GM18505 (cell line): Measurements from ENCODE around the gene PLCD1.

Experiments
- ATAC-seq: cut with Tn5 transposase; IDR thresholded peaks from one replicate; pipeline ENCODE4 v1.9.1; 2021; ENCODE audit not compliant: unreplicated experiment
- POLR2A ChIP-seq: IDR thresholded peaks from 4 replicates; pipeline ENCODE4 v1.6.1; 2011; ENCODE audit warnings: borderline replicate concordance; ENCODE audit not compliant: insufficient read depth, insufficient read length; ENCODE audit errors: extremely low read depth

The PLCD1 gene

DNA sequence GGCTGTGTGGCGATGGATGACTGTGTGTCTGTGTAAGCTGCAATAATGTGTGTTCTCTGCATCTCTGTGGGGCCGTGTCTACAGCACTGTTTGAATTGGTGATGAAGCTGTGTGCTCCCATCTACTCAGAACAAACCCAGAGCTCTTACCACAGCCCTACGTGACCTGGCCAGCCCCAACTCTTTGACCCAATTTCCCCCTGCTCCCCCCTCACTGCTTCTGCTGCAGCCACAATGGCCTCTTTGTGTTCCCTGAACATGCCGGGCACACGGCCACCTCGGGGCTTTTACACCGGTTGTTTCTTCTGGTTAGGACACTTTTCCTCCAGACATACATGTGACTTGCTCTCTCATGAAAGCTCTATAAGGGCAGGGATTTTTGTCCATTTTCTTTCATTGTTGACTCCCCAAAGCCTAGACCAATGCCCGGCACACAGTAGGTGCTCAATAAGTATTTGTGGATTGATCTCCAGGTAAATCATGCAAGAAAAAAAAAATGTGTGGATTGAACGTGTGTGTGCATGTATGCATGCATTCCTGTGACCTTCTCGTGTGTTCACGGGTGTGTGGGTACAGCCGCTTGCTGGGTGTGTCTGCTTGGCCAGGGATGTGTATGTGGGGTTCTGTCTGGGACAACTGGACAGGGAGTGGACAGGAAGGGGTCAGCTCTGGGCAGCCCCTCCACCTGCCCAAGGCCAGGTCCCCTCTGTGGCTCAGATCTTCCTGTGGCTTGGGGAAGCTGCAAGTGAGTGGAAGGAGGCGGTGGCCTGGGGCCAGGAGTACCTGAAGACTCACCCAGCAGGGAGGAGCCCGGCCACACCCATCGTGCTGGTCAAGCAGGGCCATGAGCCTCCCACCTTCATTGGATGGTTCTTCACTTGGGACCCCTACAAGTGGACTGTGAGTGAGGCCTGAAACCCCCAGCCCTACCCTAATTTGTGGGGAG, 24.1 kb downstream of the PLCD1 start:
- ATAC-seq = no peak
- no peak for TF ChIP-seq POLR2A

DNA sequence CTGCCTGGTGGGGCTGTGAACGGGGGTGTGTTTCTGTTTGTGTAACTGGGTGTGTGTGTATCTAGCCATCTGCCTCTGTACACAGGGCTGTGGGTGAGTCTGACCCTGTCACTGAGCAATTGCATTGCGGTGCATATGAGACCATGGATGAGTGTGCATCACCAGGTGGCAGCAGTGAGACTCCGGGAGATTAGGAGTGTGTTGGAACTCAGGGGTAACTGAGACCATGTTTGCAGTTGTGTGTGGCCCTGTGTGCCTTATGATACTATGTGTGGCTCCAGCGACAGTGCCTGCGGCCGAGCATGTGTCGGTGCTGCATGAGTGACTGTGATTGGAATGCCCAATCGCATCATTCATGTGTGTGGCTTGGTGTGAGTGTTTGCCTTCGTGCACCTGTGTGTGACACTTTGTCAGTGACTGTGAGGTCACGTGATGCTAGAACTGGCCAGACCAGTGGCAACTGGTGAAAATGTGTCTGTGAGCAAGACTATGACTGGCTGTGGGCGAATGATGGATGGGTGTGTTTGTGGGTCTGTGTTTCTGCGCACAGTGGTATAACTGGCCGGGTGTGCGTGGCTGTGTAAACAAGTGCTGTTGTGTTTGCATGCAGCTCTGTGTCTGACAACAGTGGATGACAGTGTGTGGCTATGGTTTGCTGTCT, 24.9 kb downstream of the PLCD1 start:
- no peak for TF ChIP-seq POLR2A
- ATAC-seq = no peak

DNA sequence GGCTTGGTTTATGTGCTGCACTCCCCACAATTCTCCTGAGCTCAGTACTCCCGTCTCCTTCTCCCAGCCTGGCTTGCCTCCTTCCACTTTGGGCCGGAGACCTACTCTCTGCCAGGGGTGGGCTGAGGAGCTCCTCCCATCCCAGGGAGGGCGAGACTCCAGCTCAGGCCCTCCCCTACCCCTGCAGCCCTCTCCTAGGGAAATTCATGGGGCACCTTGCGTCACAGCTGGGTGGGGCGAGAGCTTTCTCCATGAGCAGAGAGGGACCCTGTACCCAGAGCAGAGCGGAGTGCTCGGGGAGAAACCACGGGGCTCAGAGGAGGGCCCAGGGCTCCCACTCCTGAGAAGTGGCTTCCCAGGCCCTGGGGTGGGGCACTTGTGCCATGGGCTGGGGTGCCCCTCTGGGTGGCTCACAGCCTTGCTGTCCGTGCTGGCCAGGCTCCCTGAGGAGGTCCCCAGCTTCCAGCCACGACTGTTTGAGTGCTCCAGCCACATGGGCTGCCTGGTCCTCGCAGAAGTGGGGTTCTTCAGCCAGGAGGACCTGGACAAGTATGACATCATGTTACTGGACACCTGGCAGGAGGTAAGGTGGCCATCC, 25.5 kb downstream of the PLCD1 start:
- TF ChIP-seq POLR2A = no peak
- ATAC-seq = no peak

DNA sequence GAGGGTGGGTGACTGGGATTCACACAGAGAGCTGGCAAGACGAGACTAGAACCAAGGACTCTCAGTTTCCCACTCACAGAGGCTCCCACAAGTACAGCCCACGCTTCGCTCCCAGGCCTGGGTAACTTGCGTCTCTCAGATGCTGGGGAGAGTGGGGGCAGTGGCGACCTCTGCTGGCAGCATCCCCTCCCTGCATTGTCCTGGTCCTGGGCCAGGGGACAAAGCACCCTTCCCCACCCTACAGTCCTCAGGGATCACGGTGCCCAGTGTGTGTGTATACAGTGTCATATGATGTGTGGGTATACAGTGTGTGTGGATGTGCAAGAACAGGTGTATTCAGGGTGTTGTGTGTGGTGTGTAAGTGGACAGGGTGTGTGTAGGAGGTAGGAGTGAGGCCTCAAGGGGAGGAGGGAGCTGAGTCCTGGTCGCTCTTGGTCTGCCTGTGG, 26.0 kb downstream of the PLCD1 start:
- no peak for ATAC-seq
- no peak for TF ChIP-seq POLR2A

DNA sequence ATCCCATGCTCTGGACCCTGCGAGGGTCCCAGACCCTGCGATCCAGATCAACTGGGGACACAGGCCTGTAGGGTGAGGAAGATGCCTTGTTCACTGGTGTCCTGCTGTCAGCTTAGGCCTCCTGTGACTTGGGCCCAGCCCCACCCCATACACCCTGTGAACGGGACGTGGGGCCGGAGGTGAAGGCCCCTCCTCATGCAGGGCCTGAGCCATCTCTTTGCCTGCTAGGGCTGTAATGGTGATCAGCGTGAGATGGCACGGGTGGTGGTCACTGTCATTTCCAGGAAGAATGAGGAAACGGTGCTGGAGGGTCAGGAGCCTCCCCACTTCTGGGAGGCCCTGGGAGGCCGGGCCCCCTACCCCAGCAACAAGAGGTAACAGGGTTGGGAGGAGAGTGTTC, 26.5 kb downstream of the PLCD1 start:
- no peak for ATAC-seq
- no peak for TF ChIP-seq POLR2A

- no peak for TF ChIP-seq POLR2A
- ATAC-seq = no peak
Observed at GRCh38 chr3:38002291-38002876, 27.1 kb downstream of the PLCD1 start.

GRCh38 chr3:38001456-38002081, 27.9 kb downstream of the PLCD1 start:
- ATAC-seq = no peak
- no peak for TF ChIP-seq POLR2A

DNA sequence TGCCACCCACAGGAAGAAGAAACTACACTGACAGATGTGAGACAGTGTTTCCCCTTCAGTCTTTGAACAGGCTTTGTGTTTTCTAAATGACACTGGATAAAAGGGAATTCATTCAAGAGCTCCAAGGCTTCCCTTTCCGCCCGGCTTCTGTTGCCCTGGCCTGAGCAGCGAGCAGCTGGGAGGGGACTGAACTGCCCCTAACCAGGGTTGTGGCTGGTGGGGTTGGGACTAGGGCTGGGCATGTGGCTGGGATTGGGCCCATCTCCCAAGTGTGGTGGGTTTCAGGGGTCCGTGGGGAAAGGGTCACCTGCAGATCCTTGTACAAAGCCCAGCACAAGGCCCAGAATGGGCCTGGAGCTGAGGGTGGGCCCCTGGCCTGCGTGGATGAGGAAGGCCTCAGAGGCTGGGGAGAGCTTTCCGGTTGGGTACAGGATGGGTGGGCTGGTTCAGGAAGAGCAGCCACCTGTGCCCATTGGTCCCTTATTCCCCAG, 28.4 kb downstream of the PLCD1 start:
- no peak for ATAC-seq
- no peak for TF ChIP-seq POLR2A

GRCh38 chr3:38000242-38000916, 29.1 kb downstream of the PLCD1 start:
- ATAC-seq = no peak
- TF ChIP-seq POLR2A = no peak

DNA sequence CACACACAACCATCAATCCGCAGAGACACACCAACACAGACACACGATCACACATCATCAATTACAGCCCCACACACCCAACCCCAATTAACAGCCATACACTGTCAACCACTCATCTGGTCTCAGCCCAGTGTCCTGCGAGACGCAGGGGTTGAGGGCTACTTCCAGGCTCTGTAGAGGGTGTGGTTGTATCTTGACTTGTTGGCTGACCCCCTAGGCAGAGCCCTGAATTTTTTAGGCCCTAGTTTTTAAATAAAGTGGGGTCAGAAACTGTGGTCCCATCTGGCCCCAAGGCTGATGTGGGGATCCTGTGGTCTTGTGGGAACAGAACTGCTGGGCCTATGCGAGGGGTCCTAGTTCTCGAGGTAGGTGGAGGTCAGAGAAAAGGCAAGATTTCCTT, 29.6 kb downstream of the PLCD1 start:
- ATAC-seq = no peak
- no peak for TF ChIP-seq POLR2A

DNA sequence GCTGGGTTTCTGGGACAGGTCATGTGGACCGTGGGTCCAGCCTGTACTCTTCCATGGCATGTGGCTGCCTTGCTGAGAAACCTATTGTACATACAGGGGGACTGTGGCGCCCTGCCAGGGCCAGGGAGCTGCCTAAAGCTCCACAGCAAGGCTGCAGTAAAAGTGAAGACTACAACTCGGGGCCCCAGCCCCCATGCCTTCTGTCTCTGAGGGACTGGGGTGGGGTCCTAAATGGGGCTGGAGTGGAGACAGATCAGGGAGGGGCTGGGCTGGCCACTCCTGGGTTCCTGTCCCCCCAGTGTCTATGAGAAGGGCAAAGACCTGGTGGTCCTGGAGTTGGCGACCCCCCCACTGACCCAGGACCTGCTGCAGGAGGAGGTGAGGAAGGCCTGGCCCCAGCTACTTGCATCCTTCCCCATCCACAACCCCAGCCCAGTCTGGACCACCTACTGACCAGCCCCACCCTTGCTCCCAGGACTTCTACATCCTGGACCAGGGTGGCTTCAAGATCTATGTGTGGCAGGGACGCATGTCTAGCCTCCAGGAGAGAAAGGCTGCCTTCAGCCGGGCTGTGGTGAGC, 31.6 kb downstream of the PLCD1 start:
- ATAC-seq = no peak
- TF ChIP-seq POLR2A = no peak

GRCh38 chr3:37997342-37997741, 32.1 kb downstream of the PLCD1 start:
- TF ChIP-seq POLR2A = no peak
- ATAC-seq = no peak
